HS-27A (cell line): ENCODE data around the gene PTPRK.

Source experiments
- DNase-seq: peaks from one replicate; pipeline ENCODE4 v3.0.0-alpha.2; 2012; ENCODE audit warnings: low read depth, missing footprints

Gene PTPRK

DNA sequence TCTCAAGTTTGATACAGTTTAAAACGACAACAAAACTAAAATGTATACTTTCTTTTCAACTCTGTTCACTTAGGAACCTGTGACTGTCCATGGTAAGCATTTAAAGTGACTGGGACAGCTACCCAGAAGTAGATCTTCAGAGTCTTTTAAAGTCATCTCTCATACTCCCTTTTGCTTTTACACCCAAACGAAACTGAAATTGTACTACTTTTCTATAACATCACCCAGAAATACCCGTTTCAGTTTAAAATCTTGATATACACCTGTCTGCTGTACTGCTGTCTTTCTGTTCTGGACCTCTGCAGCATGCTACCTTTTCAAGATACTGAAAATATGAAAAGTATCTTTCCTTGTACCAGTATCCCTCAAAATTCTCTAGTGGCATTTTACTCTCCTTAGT lies 449.2 kb downstream of the PTPRK start:
- no peak for DNase-seq

DNA sequence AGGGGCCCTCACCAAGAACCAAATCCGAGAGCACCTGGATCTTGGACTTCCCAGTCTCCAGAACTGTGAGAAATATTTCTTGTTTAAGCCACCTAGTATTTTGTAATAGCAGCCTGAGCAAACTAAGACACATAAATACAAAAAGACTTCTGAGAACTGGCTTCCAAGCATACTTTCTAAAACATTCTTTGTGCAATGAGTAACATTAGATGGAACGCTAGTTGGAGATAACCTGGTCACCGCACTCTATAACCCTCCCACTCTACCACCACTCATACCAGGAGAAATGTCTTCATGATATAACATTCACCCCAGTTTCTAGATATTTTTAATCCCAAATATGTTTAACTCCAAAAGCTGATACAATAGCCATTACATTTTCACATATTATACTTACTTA lies 450.0 kb downstream of the PTPRK start:
- DNase-seq = peak; percentile 52

DNA sequence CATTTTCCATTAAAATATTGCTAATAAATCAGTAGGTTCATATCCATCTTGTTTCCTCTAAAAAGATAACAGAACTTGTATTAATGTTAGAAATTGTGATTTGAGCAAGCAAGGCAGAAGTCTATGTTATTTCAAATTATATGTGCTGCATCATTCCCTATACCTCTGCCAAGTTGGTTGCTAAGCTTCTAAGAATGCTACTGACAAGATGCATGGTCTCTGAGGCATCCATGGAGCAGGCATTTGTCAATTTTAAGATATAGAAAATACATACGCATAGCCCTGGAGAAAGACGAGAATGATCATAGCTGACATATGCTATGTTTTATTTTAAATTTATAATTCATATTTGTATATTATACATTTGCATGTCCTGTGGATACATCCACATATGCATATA lies 451.2 kb downstream of the PTPRK start:
- DNase-seq = peak; percentile 53

DNA sequence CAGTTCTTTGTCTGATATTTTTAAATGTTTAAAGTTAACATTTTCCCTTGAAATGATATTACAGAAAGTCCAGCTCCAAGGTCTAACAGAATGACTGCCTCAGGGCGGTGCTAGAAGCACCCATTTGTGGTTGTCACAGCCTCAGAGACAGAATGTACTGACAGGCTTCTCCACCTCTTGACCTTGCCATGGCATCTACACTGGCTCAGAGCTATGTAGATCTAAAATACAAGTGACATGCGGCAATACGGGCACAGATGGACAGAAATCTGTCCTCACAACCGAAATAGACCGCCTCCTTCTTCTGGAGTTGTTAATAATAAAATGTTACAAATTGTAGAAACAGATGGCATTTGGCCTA lies 452.3 kb downstream of the PTPRK start:
- DNase-seq = no peak

DNA sequence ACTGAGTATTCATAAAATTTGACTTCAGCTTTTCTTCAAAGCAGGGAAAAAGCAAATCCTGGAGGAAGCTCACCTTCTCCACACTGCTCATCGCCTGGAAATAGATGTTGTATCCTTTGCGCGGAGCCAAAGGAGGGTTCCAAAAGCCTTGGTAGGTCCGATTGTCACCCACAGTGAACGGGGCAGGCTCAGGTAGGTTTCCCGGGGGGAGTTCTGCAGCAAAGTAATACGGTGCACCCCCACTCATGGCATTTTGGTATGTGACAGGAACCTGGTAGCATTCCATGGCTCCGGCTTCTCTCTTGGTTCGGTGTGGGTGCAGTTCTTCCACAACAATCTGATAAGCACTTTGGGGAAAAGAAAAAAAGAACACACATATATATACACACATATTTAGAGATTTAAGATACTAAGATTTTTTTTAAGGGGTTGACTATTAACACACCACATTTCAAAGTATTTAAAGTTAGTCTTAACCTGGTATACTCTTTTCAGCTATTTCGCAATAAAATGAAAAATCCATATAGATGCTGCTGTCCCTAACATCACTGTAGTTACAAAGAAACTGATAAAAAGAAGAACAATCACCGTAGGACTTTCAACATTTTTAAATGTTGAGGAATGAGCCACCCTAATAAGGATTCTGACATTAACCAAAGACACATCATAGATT lies 452.8 kb downstream of the PTPRK start:
- DNase-seq = no peak

DNA sequence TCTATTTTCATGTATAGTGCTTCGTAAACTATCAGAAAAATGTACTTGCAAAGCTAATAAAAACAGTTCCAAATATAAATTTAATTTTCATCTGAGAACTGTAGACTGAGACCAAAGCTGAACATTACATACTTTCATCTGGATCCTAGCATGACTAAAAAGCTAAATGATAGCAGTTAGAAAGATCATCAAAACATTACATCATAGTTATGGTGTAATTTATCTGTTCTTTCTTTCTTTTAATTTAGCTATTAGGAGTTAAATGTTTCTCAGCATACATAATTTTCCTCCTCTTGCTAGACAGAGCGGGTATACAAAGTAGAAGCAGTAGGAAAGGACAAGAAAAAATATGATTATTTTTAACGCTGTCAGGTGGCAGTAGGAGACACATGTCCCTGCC lies 455.3 kb downstream of the PTPRK start:
- no peak for DNase-seq

DNA sequence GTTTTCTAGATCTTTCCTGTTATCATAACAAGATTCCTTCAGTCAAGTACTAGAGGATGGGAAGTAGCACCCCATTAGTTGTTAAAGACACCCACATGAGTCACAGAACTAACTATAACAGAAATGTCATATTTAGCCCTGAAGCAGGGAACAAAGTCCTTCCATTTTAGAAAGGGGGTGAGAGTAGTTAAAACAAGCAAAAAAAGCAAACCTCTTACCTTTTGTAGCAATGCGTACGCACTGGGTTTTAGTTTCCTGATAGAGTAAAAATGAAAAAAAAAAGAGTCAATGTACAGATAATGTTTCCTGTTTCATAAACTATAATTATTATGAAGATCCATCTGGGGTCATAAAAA lies 455.9 kb downstream of the PTPRK start:
- DNase-seq = no peak

DNA sequence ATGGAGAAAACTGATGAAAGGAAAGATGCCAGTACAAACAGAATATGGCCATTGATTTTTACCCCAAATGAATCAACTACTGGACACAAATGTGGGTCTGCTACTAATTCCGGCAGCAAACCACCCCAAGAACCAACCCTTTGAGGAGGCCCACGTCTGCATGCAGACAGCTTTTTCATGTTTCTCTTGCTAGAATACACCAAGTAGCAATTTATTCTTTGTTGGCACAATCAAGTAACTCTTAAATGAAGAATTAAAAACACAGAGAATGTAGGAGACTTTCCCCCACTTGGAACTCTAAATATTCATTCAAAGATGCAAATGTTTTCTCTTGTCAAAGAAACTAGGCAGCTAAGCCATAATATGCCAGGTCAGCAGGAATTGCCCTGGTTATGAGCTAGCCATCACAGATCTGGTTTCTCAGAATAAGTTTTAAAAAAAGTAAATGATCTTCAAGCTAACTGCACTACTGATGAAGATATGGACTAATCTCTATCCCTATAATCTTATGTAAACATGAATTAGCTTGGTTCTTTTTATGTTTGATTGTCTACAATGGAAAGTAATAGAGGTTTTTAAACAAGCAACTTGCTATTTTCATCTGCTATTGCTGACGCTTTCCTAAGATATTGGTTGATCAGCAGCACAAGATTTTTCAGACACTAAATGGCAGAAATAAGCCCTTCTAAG lies 456.4 kb downstream of the PTPRK start:
- no peak for DNase-seq

DNA sequence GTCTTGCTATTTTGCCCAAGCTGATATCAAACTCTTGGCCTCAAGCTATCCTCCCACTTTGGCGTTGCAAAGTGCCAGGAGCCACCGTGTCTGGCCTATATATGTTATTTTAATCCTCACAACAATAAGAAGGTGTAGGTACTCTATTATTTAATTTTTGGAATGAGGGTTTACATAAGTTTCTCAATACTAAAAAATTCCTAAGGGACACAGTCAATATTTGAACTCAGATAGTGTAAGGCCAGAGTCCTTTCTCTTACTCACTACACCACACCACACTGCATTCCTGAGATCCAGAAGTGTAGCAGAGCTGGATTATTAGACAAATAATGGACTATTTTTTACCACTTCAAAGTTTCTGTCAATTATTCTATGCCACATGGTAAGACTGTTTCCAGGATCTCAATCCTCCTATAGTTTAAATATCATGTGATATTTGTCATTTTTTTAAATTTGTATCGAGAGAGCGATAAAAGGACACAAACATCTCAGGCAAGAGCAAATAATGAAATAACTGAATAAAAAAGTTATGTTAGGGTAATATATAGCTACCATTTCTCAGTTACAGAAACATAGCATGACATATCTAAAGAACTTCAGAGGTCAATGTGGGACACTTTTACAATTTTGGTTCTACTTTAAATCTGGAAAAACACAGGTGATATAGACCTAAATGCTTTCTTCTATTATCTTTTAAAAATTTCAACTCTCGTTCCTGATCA lies 457.4 kb downstream of the PTPRK start:
- no peak for DNase-seq

DNA sequence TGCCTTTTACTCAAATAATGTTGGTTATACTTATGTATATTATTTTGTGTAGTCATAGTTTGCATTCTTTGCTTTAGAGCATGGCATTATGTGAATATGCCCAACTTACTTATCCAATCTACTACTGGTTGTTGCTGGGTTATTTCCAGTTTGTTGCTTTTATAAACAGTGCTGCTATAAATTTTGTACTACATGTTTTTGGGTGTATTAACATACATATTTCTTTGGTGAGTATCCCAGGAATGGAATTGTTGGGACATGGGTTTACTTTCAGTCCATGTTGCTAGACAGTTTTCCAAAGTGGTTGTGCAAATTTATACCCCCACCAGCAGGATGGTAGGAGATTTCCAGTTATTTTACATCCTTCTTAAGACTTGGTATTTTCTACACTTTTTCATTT lies 462.5 kb downstream of the PTPRK start:
- peak; percentile 54 for DNase-seq

DNA sequence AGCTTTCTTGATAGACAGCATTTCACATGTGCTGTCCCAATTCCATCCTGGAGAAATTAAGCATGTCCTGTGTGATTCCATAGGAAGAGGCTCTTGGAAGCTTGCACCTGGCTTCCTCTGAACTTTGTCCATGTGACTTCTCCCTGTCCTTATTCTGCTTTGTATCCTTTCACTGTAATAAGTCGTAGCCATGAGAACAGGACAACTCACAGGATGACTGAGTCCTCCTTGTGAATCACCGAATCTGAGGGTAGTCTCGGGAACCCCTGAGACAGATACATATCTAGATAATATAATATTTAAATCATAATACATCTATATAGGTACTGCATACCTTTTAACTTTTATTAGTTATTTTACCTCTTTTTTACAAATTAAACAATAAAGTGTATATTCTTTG lies 462.9 kb downstream of the PTPRK start:
- DNase-seq = no peak

DNA sequence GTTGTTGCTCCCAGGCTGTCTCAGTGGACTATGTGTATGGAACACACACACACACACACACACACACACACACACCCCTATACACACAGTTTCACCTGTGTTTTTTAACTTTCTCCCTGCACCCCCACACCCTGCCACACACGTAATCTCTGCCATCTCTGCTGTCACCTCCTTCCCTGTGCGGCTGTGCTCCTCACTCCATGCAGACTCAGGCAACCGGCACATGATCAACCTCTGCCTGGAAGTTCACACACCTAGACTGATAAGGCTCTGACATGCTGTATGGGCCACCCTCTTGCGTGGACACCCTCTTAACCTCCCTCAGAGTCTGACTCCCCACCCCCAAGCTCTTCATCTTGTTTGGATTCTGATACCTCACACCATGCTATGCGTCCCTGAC lies 467.3 kb downstream of the PTPRK start:
- no peak for DNase-seq

DNA sequence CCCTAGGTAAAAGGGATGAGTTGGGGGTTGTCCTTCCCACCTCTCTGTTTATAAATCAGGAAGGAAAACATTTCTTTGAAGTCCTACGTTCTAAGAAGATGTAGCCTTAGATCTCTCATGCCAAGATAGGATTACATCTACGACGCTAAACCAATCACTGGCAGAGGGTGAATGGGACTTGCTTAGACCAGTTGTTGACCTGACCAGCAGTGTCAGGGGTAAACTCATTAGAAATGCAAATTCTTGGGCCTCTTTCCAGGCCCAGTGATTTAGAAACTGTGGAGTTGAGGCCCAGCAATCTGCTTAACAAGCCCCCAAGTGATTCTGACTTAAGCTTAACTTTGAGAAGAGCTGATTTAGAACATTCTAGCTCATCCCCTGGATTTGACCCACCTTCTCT lies 472.4 kb downstream of the PTPRK start:
- DNase-seq = no peak

DNA sequence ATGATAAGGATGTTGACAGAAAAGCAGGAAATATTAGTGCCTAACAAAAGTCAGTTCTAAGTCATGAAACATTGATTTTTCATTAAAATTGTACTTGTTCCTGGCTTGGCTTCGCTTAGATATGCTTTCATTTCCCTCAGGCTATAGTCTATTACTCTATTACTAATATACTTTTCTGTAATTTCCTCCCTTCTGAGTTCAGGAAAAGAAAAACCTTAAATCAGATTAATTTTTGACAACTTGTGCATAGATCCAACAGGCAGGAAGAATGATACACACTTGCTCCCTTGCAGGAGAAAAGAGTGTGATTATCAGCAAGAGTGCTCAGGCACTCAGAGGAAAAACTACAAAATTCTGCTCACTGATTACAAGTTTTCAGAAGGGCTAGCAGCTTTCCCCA lies 474.4 kb downstream of the PTPRK start:
- DNase-seq = no peak

DNA sequence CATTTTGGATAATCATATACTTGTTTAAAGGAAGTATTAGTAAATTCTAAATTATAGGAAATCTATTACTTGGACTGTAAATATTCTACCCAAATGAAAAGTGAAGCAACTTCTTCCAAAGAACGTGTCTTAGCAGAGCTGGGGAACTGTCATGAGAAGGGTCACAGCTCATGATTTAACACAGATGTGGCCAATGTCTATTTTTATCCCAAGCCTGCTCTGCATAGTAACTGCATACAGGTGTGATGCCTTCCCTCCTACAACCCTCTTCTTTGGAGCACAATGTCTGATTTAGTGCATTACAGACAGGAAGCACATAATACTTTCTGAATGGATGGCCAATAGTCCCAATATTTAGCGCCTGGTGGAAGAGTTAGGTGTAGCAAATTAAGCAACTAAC lies 480.9 kb downstream of the PTPRK start:
- DNase-seq = no peak

DNA sequence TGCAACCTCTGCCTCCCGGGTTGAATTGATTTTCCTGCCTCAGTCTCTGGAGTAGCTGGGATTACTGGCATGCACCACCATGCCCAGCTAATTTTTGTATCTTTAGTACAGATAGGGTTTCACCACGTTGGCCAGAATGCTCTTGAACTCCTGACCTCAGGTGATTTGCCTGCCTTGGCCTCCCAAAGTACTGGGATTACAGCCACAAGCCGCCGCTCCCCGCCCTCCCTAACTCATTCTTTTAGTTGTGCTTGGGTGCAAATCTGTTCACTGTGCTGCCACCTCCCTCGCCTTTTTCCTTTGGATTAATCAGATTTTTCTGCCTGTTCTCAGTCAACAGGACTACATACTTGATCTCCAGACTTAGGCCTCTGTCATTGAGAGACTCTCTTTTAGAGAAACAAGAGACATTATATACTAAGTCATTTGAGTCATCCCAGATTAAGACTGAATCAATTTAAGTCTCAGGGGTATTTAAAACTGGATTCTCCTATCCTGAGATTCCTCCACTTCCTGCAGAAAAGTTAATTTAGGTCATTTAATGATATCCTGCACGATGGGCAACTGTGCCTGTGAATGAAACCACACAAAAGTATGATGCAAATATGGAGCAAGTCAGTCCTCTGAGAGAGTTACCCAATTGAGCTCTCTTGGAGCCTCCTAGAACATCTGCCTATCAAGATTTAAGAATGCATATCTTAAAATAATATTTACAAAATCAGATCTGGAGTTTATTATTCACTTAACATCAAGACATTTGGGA lies 483.4 kb downstream of the PTPRK start:
- DNase-seq = no peak

DNA sequence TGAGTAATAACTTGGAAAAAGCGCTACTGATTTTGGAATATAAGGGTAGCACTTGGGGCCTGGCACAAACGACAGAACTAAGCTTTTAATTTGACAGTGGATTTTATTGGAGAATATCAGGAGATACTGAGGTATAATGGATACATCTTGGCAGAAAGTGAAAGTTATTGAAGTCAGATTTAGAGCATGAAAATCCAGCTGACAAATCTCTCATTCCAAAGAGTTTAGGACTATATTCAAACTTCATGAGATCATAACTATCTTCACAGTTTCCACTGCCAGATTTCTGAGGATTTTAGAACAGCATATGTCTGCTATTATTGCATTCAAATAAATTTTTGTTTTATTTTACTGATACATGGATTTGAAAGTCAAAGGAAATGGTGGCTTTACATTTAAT lies 487.2 kb downstream of the PTPRK start:
- no peak for DNase-seq

DNA sequence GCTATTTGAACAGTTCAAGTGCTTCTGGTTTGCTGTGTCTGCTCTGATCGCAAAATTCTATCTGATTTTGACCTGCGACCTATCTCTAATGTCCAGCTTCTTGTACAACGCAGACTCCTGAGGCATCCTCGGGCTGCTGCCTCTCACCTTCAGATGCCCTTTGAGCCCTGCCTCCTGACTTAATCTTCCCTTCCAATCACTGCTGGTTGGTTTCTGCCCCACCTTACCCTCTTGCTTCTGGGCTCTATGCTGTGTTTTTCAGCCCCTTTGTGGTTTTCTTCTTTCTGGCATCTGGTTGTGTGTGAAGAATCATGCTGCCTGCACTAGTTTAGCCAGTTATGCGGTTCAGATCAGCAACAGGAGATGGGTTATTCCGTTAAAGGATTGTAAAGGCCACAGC lies 488.4 kb downstream of the PTPRK start:
- no peak for DNase-seq

DNA sequence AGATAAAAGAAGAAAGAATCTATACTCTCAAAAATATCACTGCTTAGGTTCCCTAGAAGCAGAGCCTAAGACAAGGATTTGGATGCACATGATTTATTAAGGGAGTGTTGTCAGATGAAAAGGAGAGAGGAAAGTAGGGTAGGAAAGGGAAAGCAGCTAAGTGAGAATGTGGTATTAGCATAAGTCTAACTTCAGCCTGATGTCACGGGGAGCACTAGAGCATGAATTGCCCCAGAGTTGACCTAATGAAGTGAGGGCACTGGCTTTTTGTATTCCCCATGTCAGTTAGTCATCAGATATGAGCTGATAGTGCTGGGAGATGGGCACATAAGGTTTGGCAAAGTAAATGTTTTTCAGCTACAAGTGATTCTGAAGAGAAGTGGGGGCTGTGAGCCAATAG lies 490.6 kb downstream of the PTPRK start:
- no peak for DNase-seq

DNA sequence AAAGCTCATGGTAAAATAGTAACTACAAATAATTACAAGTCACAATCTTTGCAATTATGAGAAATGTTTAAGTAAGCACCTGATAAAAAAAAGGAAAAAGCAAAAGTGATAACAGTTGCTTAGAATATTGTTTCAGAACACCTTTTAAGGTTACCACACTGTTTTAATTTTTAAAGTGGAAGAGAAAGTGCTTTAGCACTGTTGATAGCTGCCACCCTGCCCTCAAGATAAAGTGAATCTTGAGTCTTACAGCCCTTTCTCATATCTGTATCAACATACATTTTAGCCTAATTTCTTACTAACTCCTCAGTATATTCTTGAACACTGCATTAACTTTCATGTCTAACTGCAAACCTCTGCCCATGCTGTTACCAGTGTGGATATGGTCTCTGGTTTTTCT lies 492.2 kb downstream of the PTPRK start:
- DNase-seq = no peak

DNA sequence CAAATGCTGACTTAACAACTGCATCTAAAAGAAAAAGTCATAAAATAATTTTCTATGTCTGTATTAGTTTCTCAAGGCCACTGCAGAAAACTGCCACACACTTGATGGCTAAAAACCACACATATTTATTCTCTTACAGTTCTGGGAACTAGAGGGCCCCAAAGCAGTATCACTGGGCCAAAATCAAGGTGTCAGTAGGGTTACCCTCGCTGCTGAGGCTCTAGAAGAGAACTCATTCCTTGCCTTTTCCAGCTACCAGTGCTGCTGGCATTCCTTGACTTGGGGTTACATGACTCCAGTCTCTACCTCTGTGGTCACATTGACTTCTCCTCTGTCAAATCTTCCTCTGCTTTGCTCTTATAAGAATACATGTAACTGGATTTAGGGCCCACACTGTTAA lies 494.9 kb downstream of the PTPRK start:
- no peak for DNase-seq

DNA sequence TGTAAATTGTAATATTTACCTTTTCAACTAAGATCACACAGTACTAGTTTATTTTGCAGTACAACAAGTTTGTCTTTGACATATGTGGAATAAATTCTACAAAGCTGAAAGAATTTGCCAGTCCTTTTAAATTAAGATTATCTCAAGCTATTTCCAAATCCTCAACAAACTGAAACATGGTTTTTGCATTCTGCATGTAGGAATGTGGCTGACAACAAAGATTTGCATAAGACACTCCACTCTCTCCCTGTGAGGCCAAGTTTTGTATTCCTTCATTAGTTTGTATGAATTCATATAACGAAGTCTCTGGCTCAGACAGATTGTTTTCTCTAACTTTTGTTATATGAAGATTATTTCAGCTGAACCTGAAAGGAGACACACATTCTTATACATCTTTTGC lies 495.4 kb downstream of the PTPRK start:
- no peak for DNase-seq

DNA sequence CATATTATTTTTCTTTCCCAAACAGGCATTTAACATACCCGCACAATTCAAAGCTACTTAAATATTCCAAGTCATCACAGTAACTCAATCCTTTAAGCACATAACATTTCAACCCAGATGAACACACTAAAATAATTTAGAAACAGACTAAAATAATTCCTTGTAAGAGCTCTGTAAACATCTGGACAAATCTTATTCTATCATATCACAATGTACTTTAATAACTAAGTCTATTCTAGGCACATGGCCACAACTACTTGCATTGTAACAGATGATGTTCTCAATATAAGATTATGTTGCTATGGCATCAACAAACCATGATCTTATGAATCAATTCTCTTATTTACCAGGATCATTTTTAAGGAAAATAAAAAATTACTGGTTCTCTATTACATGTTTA lies 496.4 kb downstream of the PTPRK start:
- no peak for DNase-seq
